Fibroblast of skin of left quadriceps (primary cell): ENCODE data around the gene PICALM.
A peak's percentile ranks its signal among the peaks of the same experiment; 100 is the strongest.
"Not testable (repeated sequence)": the region's sequence is repeated elsewhere in the genome, so short reads cannot be mapped to it uniquely, and the experiment has no call there.

ENCODE experiments used
- DNase-seq, 2 experiments: peaks; one replicate each; pipeline ENCODE4 v3.0.0-alpha.2; 2013; ENCODE audit warnings: low read depth in 2 of 2

Gene PICALM, protein sequence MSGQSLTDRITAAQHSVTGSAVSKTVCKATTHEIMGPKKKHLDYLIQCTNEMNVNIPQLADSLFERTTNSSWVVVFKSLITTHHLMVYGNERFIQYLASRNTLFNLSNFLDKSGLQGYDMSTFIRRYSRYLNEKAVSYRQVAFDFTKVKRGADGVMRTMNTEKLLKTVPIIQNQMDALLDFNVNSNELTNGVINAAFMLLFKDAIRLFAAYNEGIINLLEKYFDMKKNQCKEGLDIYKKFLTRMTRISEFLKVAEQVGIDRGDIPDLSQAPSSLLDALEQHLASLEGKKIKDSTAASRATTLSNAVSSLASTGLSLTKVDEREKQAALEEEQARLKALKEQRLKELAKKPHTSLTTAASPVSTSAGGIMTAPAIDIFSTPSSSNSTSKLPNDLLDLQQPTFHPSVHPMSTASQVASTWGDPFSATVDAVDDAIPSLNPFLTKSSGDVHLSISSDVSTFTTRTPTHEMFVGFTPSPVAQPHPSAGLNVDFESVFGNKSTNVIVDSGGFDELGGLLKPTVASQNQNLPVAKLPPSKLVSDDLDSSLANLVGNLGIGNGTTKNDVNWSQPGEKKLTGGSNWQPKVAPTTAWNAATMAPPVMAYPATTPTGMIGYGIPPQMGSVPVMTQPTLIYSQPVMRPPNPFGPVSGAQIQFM

DNA sequence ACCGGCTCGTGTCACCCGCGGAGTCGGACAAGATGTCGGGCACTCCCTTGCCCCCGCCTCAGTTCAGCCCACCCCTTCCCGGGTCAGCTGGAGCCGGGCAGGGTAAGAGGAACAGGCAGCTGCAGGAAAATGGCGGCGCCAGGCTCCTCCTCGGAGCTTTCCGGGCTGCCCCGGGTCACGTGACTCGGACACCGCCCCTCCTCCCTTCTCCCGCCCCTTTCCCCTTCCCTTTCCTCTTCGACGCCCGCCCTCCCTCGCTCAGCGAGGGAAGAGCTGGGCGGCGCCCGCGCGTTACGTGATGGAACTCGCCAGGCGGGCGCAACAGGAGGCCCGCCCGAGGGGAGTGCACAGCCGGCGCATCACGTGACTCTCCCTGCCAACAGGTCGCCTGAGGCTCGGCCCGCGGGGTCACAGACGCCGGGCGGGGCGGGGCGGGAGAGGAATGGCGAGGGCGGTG, at the start of gene PICALM:
TSS of gene PICALM (minus strand) at position 134 of the 457 bp plus-strand sequence. CDS start 304 bp downstream, outside the sequence.
- DNase-seq = peak; percentile 99

DNA sequence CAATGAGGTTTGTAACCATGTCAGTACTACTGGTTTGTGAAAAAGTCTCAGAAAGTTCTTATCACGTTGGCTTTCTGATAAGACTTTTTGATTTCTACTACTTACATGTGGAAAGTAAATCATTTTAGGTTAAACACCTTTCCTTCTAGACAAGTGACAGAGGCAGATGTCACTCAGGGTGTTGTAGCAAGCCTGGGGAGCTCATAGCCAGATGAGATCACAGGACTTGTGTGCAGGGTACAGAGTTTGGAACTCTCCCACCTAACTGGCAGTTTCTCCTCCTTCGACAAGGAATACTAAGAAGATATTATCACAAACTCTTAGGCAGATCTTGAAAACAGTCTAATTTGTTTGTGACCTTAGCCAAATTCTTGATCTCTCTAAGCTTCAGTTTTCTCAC, 49.4 kb upstream of the PICALM start:
- no peak for DNase-seq

DNA sequence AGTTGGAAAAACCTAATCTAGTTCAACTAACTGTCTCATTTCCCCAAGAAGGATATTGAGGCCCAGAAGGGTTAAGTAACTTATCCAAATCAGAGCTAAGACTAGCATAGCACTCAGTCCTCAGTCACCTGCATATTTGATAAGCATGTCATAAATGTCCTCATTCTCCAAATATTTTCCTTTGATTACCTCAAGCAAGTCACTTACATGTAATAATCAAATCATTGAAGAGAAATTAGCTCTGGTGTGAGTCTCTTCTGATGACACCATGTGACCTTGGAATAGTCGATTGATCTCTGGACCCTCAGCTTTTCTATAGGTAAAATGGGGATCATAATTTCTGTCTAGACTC, 48.8 kb upstream of the PICALM start:
- no peak for DNase-seq

DNA sequence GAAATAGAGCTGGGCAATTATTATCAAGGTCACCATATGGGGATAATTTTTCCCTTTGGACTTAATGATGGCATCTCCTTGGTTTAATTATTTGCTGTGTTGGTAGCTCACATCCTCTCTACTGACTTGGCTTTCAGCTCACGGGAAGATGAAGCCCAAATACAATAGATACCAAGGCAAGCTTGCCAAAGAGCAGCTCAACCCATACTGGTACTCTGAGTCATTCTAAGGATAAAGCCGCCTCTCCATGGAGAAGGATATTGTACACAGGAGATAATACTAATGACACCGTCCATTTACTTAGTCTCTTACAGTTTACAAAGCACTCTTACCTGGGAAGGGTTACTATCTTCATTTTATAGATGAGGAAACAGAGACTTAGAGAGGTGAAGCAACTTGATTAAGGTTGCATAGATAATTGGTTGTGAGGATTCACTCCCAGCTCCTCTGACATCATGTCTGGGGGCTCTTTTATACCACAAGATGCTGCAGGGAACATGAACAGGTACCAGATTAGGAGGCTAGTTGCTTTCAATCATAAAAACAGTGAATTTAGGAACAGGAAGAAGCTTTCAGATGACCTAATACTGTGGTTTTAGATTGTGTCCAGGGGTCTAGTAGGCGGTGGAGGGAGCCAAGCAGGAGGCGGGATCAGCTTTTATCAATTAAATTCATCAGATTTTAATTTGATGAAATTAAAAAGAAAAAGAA, 48.3 kb upstream of the PICALM start:
- DNase-seq = no peak

DNA sequence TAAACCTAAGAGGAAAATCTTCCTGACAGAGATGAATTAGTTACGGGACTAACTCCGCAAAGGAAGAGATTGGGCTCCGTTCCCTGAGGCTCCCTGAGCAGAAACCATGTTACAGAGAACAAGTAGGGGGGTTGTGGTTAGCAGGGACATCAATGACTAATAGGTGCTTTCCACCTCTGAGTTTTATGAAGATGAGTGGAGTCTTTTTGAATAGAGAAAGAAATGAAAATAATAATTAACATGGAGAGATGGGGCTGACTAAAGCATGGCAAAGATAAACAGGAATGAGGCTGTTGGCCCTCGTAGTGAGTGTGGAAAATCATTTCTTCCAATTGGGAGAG, 47.5 kb upstream of the PICALM start:
- DNase-seq = peak; percentile 44 to 55

DNA sequence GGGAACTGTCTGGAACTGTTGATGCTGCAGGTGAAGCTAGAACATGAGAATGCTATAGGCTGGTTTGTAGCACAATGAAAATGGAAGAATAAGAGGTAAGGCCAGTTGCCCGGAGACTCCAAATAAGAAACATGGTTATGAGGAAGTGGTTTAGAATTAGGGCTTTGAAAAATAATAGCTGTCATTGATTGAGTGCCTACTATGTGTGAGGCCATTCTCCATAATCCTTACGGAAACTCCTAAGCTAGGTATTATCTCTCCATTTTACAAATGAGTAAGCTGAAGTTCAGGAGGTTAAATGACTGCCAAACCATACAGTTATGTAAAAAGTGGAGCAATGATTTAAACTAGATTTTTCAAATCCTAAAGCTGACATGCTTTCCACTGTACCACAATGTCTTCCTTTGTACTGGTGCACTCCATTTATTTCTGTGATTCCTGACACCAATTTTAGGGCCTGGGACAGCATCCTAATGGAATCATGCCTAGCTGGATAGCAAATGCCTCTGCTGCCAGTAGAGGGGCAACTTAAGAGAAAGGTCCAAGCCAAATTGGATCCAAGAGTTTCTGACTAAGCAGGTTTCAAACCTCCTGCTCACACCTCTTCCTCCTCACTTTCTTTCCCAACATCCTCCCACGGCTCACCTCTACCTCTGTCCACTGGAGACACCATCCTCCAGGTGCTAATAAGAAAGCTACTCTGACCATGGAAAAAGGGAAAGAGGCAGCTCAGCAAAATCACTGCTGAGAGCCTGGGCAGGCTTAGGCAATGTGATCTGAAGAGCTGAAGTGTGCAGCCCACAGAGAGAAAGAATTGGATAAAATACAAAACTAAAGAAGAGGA, 46.9 kb upstream of the PICALM start:
- DNase-seq = no peak

DNA sequence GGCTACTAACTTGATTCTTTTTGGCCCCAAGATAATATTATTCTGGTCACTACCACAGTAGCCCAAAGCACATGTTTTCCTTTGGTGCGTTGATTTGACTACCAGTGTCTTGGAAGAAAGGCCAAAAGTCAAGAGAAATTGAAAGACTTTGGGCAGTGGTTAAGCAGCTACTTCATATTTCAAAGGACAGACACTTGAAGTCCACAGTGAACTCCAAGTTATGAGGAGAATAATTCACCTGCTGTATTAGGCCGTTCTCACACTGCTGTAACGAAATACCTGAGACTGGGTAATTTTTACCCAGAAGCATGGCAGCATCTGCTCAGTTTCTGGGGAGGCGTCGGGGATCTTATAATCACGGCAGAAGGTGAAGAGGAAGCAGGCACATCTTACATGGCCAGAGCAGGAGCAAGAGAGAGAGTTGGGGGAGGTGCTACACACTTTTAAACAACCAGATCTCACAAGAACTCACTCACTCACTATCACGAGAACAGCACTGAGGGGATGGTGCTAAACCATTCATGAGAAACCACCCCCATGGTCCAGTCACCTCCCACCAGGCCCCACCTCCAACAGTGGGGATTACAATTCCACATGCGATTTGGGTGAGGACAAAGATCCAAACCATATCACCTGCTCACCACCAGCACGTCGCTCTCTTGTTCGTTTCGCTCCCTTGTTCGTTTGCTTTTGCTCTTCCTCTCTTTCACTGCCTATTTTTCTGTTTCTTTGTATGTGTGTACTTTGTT, 40.2 kb upstream of the PICALM start:
- no peak for DNase-seq

DNA sequence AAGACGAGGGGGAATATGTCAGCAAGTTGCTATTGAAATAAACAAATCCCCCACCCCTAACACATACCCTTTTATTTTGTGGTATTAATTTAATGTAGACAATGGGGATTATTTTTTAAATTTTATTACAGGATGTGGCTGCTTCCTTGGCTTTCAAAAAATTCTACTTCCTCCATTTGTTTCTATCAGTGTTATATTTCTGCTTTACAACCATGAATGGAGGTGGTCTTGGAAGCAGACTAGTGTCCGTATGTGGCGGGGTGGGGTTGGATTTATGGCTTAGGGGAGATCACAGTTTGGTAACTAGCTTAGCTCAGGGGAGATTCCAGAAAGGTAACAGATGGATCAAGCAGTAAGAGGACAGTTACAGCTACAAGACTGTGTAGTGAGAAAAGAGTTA, 39.3 kb upstream of the PICALM start:
- no peak for DNase-seq

DNA sequence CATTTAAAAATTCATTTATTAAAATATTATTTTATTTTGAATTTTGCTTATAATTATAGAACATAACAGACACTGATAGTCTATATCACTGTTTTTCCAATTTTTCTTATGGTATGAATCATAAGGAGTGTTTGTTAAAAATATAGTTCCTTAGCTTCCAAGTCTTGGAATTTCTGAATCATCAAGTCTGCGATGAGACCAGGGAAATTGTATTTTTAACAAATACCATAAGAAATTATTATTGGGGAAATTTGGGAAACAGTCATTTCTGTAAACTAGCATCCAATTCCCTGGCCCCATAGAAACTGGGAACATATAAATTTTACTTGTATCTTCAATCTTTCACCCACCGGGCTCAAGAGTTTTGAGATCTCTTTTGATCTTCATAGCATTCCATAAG, 38.0 kb upstream of the PICALM start:
- DNase-seq = no peak

DNA sequence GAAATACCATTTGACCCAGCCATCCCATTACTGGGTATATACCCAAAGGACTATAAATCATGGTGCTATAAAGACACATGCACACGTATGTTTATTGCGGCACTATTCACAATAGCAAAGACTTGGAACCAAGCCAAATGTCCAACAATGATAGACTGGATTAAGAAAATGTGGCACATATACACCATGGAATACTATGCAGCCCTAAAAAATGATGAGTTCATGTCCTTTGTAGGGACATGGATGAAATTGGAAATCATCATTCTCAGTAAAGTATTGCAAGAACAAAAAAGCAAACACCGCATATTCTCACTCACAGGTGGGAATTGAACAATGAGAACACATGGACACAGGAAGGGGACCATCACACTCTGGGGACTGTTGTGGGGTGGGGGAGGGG, 37.1 kb upstream of the PICALM start:
- not testable (repeated sequence) for DNase-seq

DNA sequence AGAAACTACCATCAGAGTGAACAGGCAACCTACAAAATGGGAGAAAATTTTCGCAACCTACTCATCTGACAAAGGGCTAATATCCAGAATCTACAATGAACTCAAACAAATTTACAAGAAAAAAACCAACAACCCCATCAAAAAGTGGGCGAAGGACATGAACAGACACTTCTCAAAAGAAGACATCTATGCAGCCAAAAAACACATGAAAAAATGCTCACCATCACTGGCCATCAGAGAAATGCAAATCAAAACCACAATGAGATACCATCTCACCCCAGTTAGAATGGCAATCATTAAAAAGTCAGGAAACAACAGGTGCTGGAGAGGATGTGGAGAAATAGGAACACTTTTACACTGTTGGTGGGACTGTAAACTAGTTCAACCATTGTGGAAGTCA, 36.7 kb upstream of the PICALM start:
- DNase-seq = not testable (repeated sequence)

DNA sequence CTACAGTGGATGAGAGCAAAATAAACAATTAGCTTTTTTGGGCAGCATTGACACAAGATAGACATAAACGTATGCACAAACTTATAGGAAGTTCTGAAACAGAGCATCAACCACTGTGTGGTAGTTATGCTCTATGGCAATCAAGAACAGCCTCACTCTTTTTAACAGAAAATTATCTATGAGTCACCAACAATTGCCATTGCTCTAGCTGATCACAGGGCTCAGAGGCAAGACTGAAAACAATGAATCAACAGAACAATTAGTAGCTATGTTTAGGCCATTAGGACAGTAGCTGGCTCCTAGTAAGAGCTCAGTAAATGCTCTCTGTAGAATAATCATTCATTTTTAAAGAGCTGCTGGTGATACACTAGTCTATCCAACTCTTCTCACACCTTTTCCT, 34.9 kb upstream of the PICALM start:
- DNase-seq = no peak

DNA sequence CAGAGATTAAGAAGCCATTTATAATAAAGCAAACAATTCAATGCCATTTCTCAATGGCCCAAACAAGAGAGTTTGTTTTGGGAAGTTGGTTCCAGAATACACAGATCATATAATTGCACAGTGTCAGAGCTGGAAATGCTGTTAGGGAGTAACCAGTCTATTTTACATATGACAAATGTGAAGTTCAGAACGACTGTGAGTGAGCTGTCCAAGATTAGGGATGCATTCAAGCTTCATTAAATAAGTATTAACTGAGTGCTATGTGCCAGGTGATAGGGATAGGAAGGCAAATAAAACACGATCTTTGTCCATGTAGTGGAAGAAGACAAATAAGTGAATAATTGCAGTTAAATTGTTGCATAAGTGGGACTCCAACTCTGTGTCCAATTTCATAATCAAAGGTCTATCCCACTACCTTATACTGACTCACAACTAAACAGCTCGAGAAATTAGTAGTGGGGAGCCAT, 33.1 kb upstream of the PICALM start:
- no peak for DNase-seq

DNA sequence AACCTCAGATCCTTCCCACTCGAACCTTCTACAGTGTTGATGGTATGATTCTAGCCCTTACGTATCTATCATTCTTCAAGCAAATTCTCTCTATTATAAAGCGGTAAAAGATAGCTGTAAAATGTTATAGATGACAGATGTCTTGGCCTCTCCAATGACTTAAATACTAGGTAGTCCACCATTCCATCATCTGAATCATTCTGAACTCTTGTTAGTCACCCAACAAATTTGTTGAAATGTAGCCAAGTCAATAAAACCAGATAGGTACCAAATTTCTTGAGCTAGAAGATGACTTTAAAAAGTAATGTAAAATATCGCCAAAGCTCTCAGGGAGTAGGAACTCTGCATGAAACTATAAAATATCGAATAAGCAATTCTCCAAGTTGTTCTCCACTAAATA, 32.6 kb upstream of the PICALM start:
- peak in 1 of 2 experiments; percentile 29 for DNase-seq

DNA sequence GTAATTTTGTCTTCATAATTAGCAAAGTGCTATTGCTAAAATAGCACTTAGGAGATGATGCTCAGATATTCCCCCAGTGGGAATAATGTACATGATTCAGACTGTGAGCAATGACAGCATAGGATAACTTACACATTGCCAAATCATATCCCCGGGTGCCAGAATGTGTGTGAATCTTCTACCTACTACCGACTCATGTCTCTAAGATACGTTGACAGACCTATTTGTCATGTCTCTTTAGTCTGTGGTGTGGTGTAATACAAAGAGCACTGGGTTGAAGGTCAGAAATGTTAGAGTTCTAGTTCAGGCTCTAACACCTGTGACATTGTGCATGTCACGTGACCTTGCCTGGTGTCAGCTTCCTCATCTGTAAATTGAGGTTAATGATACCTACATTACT, 31.0 kb upstream of the PICALM start:
- DNase-seq = peak in 1 of 2 experiments; percentile 36

DNA sequence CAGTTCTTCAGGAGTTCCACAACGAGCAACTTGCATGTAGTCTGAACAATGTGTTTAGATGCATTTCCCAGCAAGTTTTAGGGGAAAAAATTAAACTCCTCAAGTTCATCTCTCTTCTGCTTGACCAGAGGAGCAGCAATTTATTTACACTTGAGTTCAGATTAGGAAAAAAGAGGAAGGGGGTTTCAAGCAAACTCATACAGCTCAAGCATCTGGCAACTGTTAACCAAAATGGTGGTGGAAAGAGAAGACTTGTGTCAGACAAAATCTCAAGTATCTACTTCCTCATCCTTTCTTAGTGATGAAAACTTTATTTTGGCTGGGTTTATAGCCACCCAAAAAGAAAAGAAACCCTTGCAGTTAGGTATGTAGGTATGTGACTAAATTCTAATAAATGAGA, 29.1 kb upstream of the PICALM start:
- no peak for DNase-seq

DNA sequence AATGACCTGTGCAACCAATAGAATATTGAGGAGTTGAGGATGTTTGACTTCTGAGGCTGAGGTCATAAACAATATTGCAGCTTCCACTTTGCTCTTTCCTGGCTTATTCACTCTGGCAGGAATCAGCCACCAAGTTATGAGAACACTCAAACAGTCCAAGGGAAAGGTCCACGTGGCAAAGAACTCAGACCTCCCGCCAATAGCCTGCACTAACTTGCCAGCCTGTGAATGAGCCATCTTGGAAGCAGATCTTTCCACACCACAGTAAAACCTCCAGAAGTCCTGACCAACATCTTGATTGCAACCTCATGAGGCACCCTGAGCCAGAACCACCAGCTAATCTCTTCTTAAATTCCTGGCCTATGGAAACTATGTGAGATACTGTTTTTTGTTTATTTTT, 22.7 kb upstream of the PICALM start:
- DNase-seq = no peak

DNA sequence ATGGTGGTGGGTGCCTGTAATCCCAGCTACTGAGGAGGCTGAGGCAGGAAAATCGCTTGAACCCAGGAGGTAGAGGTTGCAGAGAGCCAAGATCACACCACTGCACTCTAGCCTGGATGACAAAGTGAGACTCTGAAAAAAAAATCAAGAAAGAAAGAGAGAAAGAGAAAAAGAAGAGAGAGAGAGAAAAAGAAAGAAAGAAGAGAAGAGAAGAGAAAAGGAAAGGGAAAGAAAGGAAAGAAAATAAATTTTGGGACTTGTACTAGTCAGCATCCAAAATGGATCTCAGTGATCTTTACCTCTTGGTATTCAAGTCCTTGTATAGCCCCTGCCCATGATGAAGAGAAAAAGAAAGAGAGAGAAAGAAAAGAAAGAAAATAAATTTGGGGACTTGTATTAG, 22.2 kb upstream of the PICALM start:
- DNase-seq = no peak

DNA sequence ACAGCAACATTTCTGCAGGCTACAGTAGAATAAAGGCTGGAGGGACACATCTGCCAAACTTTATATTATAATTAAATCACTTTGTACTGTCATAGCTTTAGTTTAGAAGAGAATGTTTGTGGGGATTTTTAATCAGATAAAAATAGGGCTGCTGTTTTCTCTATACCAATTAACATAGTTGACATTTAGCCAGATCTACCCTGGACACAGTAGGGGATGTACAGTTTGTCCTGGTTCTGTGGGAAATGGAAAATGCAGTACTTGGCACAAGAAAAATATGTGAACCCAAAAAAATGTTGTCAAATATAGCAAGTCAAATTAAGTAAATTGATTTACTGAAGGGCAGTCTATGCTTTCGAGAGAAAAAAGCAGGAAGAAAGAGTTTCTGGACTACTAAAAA, 20.8 kb upstream of the PICALM start:
- DNase-seq = peak; percentile 73 to 79

DNA sequence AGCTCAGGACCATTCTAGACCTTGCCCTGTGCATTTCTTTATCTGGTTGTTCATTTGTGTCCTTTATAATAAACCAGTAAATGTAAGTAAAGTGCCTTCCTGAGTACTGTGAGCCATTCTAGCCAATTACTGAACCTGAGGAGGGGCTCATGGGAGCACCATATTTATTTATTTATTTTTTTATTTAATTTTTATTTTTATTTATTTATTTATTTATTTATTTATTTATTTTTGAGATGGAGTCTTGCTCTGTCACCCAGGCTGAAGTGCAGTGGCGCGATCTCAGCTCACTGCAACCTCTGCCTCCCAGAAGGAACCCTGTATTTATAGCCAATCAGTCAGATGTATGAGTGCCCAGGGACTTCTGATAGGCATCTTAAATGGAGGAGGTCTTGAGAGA, 18.8 kb upstream of the PICALM start:
- DNase-seq = not testable (repeated sequence)

DNA sequence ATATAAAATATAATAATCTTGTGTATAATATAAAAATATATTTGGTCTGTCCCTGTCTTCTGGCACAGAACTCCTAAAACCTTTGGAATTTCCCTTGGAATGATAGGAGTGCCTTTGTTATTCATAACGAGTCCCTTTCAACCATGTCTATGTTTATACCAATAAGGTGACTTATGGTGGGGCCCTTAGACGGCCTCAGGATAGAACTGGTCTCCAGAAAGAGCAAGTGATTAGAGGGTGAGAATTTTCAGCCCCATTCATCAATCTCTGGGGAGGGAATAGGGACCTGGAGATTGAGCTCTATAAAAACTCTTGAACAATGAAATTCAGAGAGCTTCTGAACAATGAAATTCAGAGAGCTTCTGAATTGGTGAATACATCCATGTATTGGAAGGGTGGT, 18.4 kb upstream of the PICALM start:
- DNase-seq = no peak
